CD8-positive, alpha-beta memory T cell (primary cell): ENCODE data around the gene RMI2. TPM values are rescaled to one million over a fixed set of nuclear protein-coding genes. Genes with fewer than 3 reads are reported as not detected.
A peak's percentile ranks its signal among the peaks of the same experiment; 100 is the strongest.

ENCODE experiments used
- CTCF ChIA-PET: fragments of 350-600 bp; sonication (Branson Sonifier 250); formaldehyde crosslinking; loops from one replicate; lab custom pipeline; 2021; ENCODE audit warnings: antibody characterized with exemption; lab: Charles Lee
- POLR2A ChIA-PET: fragments of 350-600 bp; sonication (Branson Sonifier 250); formaldehyde crosslinking; loops from one replicate; lab custom pipeline; 2021; ENCODE audit warnings: antibody characterized with exemption; lab: Charles Lee
- DNase-seq, 5 donors: peaks; one replicate each; pipeline versions ENCODE4 v3.0.0 to v3.0.0-alpha.2; 2020 to 2022; ENCODE audit warnings: mixed read lengths in 1 of 5
- H3K27ac ChIP-seq: one replicate; pipeline ENCODE4 v1.7.0; 2013; ENCODE audit warnings: low read depth, mild to moderate bottlenecking, low read length, moderate library complexity
- H3K27me3 ChIP-seq: 2 replicates; pipeline ENCODE4 v1.7.0; 2013; ENCODE audit warnings: low read length, mild to moderate bottlenecking; ENCODE audit not compliant: insufficient read depth, poor library complexity, severe bottlenecking
- H3K36me3 ChIP-seq: 2 replicates; pipeline ENCODE4 v1.7.0; 2013; ENCODE audit warnings: mild to moderate bottlenecking, low read length, moderate library complexity; ENCODE audit not compliant: insufficient read depth
- H3K4me1 ChIP-seq: 2 replicates; pipeline ENCODE4 v1.7.0; 2013; ENCODE audit warnings: mild to moderate bottlenecking, low read length, moderate library complexity; ENCODE audit not compliant: insufficient read depth
- H3K4me3 ChIP-seq: 2 replicates; pipeline ENCODE4 v1.7.0; 2013; ENCODE audit warnings: mild to moderate bottlenecking, low read length
- H3K9me3 ChIP-seq: 2 replicates; pipeline ENCODE4 v1.7.0; 2013; ENCODE audit warnings: mild to moderate bottlenecking, low read length
- H3K27ac Mint-ChIP-seq, 8 donors: one replicate each; pipeline ENCODE4 v1.8.0; 2020 to 2021; ENCODE audit warnings: mixed read lengths in 8 of 8, mild to moderate bottlenecking in 6 of 8, inconsistent platforms in 3 of 8, moderate library complexity in 3 of 8
- H3K27me3 Mint-ChIP-seq, 2 donors: one replicate each; pipeline ENCODE4 v1.8.0; 2020 to 2021; ENCODE audit warnings: mixed read lengths in 2 of 2, mild to moderate bottlenecking in 1 of 2, moderate library complexity in 1 of 2
- H3K36me3 Mint-ChIP-seq, 3 donors: one replicate each; pipeline ENCODE4 v1.8.0; 2020 to 2021; ENCODE audit warnings: mixed read lengths in 3 of 3, inconsistent platforms in 1 of 3, mild to moderate bottlenecking in 1 of 3
- H3K4me1 Mint-ChIP-seq, 3 donors: one replicate each; pipeline ENCODE4 v1.8.0; 2020 to 2021; ENCODE audit warnings: mixed read lengths in 3 of 3, inconsistent platforms in 1 of 3, mild to moderate bottlenecking in 1 of 3
- H3K4me3 Mint-ChIP-seq, 7 donors: one replicate each; pipeline ENCODE4 v1.8.0; 2020 to 2021; ENCODE audit warnings: mixed read lengths in 7 of 7, mild to moderate bottlenecking in 6 of 7, moderate library complexity in 4 of 7, inconsistent platforms in 2 of 7
- H3K9me3 Mint-ChIP-seq, 5 donors: one replicate each; pipeline ENCODE4 v1.8.0; 2020 to 2022; ENCODE audit warnings: mixed read lengths in 5 of 5, mild to moderate bottlenecking in 3 of 5, moderate library complexity in 2 of 5, inconsistent platforms in 1 of 5
- polyA plus RNA-seq: library from polyadenylated mRNA; unstranded; fragments of 300-500 nt; fragmentation: Illumina TruSeq; gene quantifications from one replicate; pipeline ENCODE4 v1.2.3, GENCODE V29; 2021
- total RNA-seq, 2 experiments: library from RNA; stranded (reverse); gene quantifications; one replicate each; pipeline ENCODE4 v1.2.3, GENCODE V29; 2021

Gene RMI2
- total and polyA plus RNA-seq, 3 experiments from 2014 or later: 1.1 to 38.3 (median 37.0) TPM

- H3K27me3 Mint-ChIP-seq: peaks cover 0 to 1% of the 10 kb centered on the region in 2 donors
- Histone ChIP-seq H3K4me3 (no peak overlapping the region), H3K4me1 (no peaks in the 10 kb centered on the region), H3K27me3 (no peaks in the 10 kb centered on the region), H3K9me3 (no peaks in the 10 kb centered on the region), H3K27ac (no peak overlapping the region), H3K36me3 (no peaks in the 10 kb centered on the region)
- H3K4me1 Mint-ChIP-seq: peaks cover under 1 to 1% (median 1%) of the 10 kb centered on the region in 3 donors
- CTCF ChIA-PET: no interaction called here
- DNase-seq: no peak
- H3K27ac Mint-ChIP-seq: no peak overlapping the region
- no peak overlapping the region for H3K4me3 Mint-ChIP-seq
- H3K36me3 Mint-ChIP-seq: no peaks in the 10 kb centered on the region
- POLR2A ChIA-PET: interaction anchor here (0.5 kb wide), 1 partner anchor 49 kb away, joined by 3 read pairs; no protein-coding TSS in a partner anchor
- H3K9me3 Mint-ChIP-seq: no peaks in the 10 kb centered on the region
Observed at GRCh38 chr16:11320170-11320569, 25.1 kb upstream of the RMI2 start.

- no peak overlapping the region for H3K27ac Mint-ChIP-seq
- no peak for DNase-seq
- ChIA-PET POLR2A (no interaction called here), CTCF (no interaction called here)
- H3K27ac ChIP-seq: no peak overlapping the region
- H3K27me3 ChIP-seq: no peaks in the 10 kb centered on the region
- H3K4me1 Mint-ChIP-seq: peaks cover 3 to 7% (median 5%) of the 10 kb centered on the region in 3 donors
- no peaks in the 10 kb centered on the region for H3K9me3 Mint-ChIP-seq
- H3K4me1 ChIP-seq: no peaks in the 10 kb centered on the region
- no peaks in the 10 kb centered on the region for H3K36me3 Mint-ChIP-seq
- H3K27me3 Mint-ChIP-seq: peaks cover 0 to 1% of the 10 kb centered on the region in 2 donors
- no peak overlapping the region for H3K4me3 Mint-ChIP-seq
- H3K36me3 ChIP-seq: no peaks in the 10 kb centered on the region
- H3K9me3 ChIP-seq: no peaks in the 10 kb centered on the region
- H3K4me3 ChIP-seq: no peak overlapping the region
Observed at GRCh38 chr16:11321662-11322061, 23.6 kb upstream of the RMI2 start.

- Histone ChIP-seq H3K4me1 (peaks cover 3% of the 10 kb centered on the region), H3K9me3 (no peaks in the 10 kb centered on the region), H3K27ac (no peak overlapping the region), H3K4me3 (no peak overlapping the region), H3K27me3 (no peaks in the 10 kb centered on the region), H3K36me3 (no peaks in the 10 kb centered on the region)
- Mint-ChIP-seq H3K9me3 (no peaks in the 10 kb centered on the region), H3K4me3 (no peak overlapping the region), H3K4me1 (peaks cover 12 to 19% (median 13%) of the 10 kb centered on the region in 3 donors), H3K27me3 (peaks cover 0 to 2% of the 10 kb centered on the region in 2 donors), H3K36me3 (peaks cover 0 to 4% (median 0%) of the 10 kb centered on the region in 3 donors), H3K27ac (no peak overlapping the region)
- ChIA-PET CTCF (no interaction called here), POLR2A (no interaction called here)
- no peak for DNase-seq
Observed at GRCh38 chr16:11322823-11323222, 22.4 kb upstream of the RMI2 start.

- H3K4me3 ChIP-seq: no peak overlapping the region
- H3K27ac Mint-ChIP-seq: no peak overlapping the region
- H3K36me3 ChIP-seq: no peaks in the 10 kb centered on the region
- no peaks in the 10 kb centered on the region for H3K9me3 Mint-ChIP-seq
- H3K36me3 Mint-ChIP-seq: peaks cover 0 to 4% (median 0%) of the 10 kb centered on the region in 3 donors
- no peak overlapping the region for H3K4me3 Mint-ChIP-seq
- H3K27me3 ChIP-seq: no peaks in the 10 kb centered on the region
- no peak for DNase-seq
- no peaks in the 10 kb centered on the region for H3K9me3 ChIP-seq
- ChIA-PET CTCF (no interaction called here), POLR2A (no interaction called here)
- peaks cover 12% of the 10 kb centered on the region for H3K4me1 ChIP-seq
- peaks cover 21 to 28% (median 22%) of the 10 kb centered on the region in 3 donors for H3K4me1 Mint-ChIP-seq
- no peak overlapping the region for H3K27ac ChIP-seq
- H3K27me3 Mint-ChIP-seq: peaks cover 0 to 4% of the 10 kb centered on the region in 2 donors
Observed at GRCh38 chr16:11323551-11324336, 21.5 kb upstream of the RMI2 start.

- H3K4me3 ChIP-seq: no peak overlapping the region
- H3K36me3 ChIP-seq: no peaks in the 10 kb centered on the region
- H3K27me3 ChIP-seq: no peaks in the 10 kb centered on the region
- Mint-ChIP-seq H3K27ac (no peak overlapping the region), H3K4me3 (no peak overlapping the region), H3K9me3 (no peaks in the 10 kb centered on the region), H3K27me3 (peaks cover 1 to 5% of the 10 kb centered on the region in 2 donors), H3K4me1 (peaks cover 29 to 34% (median 34%) of the 10 kb centered on the region in 3 donors), H3K36me3 (peaks cover 0 to 4% (median 0%) of the 10 kb centered on the region in 3 donors)
- ChIA-PET CTCF (interaction anchor here (1.0 to 1.2 kb wide), 2 partner anchors 8 to 29 kb away, joined by 3 read pairs; no protein-coding TSS in a partner anchor), POLR2A (no interaction called here)
- H3K27ac ChIP-seq: no peak overlapping the region
- peaks cover 18% of the 10 kb centered on the region for H3K4me1 ChIP-seq
- DNase-seq: no peak
- H3K9me3 ChIP-seq: no peaks in the 10 kb centered on the region
Observed at GRCh38 chr16:11325404-11326083, 19.7 kb upstream of the RMI2 start.

- Mint-ChIP-seq H3K4me3 (no peak overlapping the region), H3K36me3 (peaks cover 0 to 4% (median 0%) of the 10 kb centered on the region in 3 donors), H3K4me1 (peaks cover 29 to 34% (median 34%) of the 10 kb centered on the region in 3 donors), H3K9me3 (no peaks in the 10 kb centered on the region), H3K27ac (no peak overlapping the region), H3K27me3 (peaks cover 4 to 7% of the 10 kb centered on the region in 2 donors)
- Histone ChIP-seq H3K36me3 (no peaks in the 10 kb centered on the region), H3K27me3 (no peaks in the 10 kb centered on the region), H3K4me3 (no peak overlapping the region), H3K9me3 (no peaks in the 10 kb centered on the region), H3K27ac (no peak overlapping the region), H3K4me1 (peaks cover 18% of the 10 kb centered on the region)
- POLR2A ChIA-PET: no interaction called here
- CTCF ChIA-PET: interaction anchor here (1.2 to 1.4 kb wide), 2 partner anchors 29 to 362 kb away, joined by 3 read pairs; no protein-coding TSS in a partner anchor
- DNase-seq: no peak
Observed at GRCh38 chr16:11326084-11326736, 19.0 kb upstream of the RMI2 start.

- Mint-ChIP-seq H3K36me3 (peaks cover 0 to 4% (median 0%) of the 10 kb centered on the region in 3 donors), H3K27ac (peak overlapping the region in 1 of 8 donors; percentile 83), H3K9me3 (no peaks in the 10 kb centered on the region), H3K4me3 (peak overlapping the region in 3 of 7 donors; percentile 23 to 54 (median 54)), H3K27me3 (peaks cover 4 to 7% of the 10 kb centered on the region in 2 donors), H3K4me1 (peaks cover 29 to 34% (median 34%) of the 10 kb centered on the region in 3 donors)
- Histone ChIP-seq H3K9me3 (no peaks in the 10 kb centered on the region), H3K27me3 (no peaks in the 10 kb centered on the region), H3K36me3 (no peaks in the 10 kb centered on the region), H3K27ac (no peak overlapping the region), H3K4me1 (peaks cover 18% of the 10 kb centered on the region), H3K4me3 (no peak overlapping the region)
- ChIA-PET CTCF (interaction anchor here (1.2 to 1.4 kb wide), 2 partner anchors 28 to 363 kb away, joined by 3 read pairs; no protein-coding TSS in a partner anchor), POLR2A (no interaction called here)
- DNase-seq: no peak
Observed at GRCh38 chr16:11326737-11327276, 18.5 kb upstream of the RMI2 start.
